ENCODE results near the gene DISC1.

The DISC1 gene

DNA sequence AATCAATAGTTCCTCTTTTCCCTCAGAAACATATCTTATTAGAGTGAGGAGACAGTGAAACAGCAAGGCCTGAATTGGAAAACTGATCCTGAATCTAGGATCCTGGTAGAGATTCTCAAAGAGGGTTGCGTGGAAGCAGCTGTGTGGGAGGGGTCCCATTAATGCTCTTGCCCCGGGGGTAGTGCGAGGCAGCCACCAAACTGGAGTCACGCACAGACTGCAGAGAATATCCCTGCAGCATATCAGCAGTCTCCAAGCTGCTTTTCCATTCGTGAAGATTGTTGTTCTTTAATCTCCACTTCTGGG, 150.1 kb downstream of the DISC1 start:
- Histone ChIP-seq H3K27me3 (ENCODE audit: low read length) (no peaks in the 10 kb centered on the region), H3F3A (ENCODE audit: insufficient read depth) (no peaks in the 10 kb centered on the region), H3K9me3 (ENCODE audit: insufficient read depth, low read length) (no peaks in the 10 kb centered on the region), H3K4me3 (ENCODE audit: insufficient read depth, low read length, poor library complexity, severe bottlenecking) (no peak overlapping the region), H3K9me2 (replicated peaks; ENCODE audit: insufficient read depth, low read length) (no peaks in the 10 kb centered on the region), H3K36me3 (ENCODE audit: low read length) (no peaks in the 10 kb centered on the region), H3K79me2 (ENCODE audit: insufficient read depth, low read length) (no peaks in the 10 kb centered on the region), H3K4me2 (ENCODE audit: low read depth, low read length, poor library complexity, severe bottlenecking) (no peak overlapping the region), H4K20me1 (ENCODE audit: low read depth, low read length) (no peaks in the 10 kb centered on the region), H3K9ac (ENCODE audit: low read length) (no peak overlapping the region), H2AFZ (ENCODE audit: low read depth, low read length, severe bottlenecking) (no peak overlapping the region), H3K27ac (ENCODE audit: low read depth, low read length) (no peak overlapping the region)
- TF ChIP-seq, protein P1, sequence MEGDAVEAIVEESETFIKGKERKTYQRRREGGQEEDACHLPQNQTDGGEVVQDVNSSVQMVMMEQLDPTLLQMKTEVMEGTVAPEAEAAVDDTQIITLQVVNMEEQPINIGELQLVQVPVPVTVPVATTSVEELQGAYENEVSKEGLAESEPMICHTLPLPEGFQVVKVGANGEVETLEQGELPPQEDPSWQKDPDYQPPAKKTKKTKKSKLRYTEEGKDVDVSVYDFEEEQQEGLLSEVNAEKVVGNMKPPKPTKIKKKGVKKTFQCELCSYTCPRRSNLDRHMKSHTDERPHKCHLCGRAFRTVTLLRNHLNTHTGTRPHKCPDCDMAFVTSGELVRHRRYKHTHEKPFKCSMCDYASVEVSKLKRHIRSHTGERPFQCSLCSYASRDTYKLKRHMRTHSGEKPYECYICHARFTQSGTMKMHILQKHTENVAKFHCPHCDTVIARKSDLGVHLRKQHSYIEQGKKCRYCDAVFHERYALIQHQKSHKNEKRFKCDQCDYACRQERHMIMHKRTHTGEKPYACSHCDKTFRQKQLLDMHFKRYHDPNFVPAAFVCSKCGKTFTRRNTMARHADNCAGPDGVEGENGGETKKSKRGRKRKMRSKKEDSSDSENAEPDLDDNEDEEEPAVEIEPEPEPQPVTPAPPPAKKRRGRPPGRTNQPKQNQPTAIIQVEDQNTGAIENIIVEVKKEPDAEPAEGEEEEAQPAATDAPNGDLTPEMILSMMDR (IDR thresholded peaks at IDR 0.05; ENCODE audit: insufficient read depth, low read length, poor library complexity, severe bottlenecking), result no peak
- TF ChIP-seq EZH2phosphoT487 (conservative IDR thresholded peaks at IDR 0.05; ENCODE audit: low read length), result no peak

DNA sequence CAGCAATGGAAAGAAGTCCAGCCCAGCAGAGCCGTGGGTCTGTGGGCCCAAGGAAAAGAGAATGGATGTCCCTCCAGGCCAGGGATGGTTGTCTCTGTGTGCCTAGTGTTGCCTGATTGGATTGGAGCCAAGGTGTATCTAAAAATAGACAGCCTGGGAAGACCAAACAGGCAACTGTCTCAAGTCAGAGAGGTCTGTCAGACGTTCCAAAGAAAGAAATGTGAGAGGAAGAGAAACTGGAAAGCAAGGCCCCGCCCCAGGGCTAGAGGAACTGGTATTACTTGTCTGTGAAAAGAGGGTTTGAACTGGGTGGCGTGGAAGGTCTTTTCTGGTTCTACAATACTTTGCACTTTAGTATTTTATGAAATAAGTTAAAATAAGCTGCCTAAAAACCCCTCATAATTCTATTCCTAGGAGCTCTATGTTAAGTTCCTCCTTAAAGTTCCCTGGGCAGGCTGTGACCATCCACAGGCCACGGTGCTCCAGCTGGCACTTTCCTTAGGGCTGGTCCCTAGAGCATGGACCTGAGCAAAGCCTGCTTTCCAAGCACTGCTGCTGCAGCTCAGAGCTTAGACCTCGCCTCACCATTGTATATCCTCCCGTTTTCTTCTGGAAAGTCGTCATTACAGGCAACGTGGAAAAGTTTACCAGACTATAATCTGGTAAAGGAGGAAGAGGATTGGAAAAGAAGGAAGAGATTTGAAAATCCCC, 151.6 kb downstream of the DISC1 start:
- Histone ChIP-seq H3K79me2 (ENCODE audit: insufficient read depth, low read length) (no peaks in the 10 kb centered on the region), H3K9ac (ENCODE audit: low read length) (no peak overlapping the region), H3F3A (ENCODE audit: insufficient read depth) (no peaks in the 10 kb centered on the region), H3K9me3 (ENCODE audit: insufficient read depth, low read length) (no peaks in the 10 kb centered on the region), H3K36me3 (ENCODE audit: low read length) (no peaks in the 10 kb centered on the region), H3K9me2 (replicated peaks; ENCODE audit: insufficient read depth, low read length) (no peaks in the 10 kb centered on the region), H3K27ac (ENCODE audit: low read depth, low read length) (no peak overlapping the region), H3K4me2 (ENCODE audit: low read depth, low read length, poor library complexity, severe bottlenecking) (no peak overlapping the region), H2AFZ (ENCODE audit: low read depth, low read length, severe bottlenecking) (no peak overlapping the region), H3K27me3 (ENCODE audit: low read length) (no peaks in the 10 kb centered on the region), H3K4me3 (ENCODE audit: insufficient read depth, low read length, poor library complexity, severe bottlenecking) (no peak overlapping the region), H4K20me1 (ENCODE audit: low read depth, low read length) (no peaks in the 10 kb centered on the region)
- TF ChIP-seq, protein P1 (IDR thresholded peaks at IDR 0.05; ENCODE audit: insufficient read depth, low read length, poor library complexity, severe bottlenecking), result no peak
- TF ChIP-seq EZH2phosphoT487 (conservative IDR thresholded peaks at IDR 0.05; ENCODE audit: low read length), result no peak

DNA sequence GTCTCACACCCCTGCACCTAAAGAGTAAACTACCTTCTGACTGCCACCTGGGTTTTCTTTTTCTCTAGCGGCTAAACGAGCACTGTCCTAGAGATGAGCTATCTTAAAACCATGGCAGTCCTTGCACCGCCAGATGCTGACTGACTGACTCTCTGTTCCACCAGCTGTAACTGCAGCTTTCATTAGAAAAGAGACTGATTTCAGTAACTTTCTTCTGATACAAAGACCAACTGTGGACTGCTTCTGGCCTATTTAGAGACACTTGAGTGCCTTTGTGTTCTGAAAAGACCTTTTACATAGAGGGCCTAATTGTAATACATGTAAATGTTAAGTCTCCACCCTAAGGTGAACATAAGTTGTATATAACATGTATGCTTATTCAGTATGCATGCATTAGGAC, 152.5 kb downstream of the DISC1 start:
- Histone ChIP-seq H3K4me3 (ENCODE audit: insufficient read depth, low read length, poor library complexity, severe bottlenecking) (no peak overlapping the region), H3K9ac (ENCODE audit: low read length) (no peak overlapping the region), H3K9me2 (replicated peaks; ENCODE audit: insufficient read depth, low read length) (no peaks in the 10 kb centered on the region), H2AFZ (ENCODE audit: low read depth, low read length, severe bottlenecking) (no peak overlapping the region), H3K27me3 (ENCODE audit: low read length) (no peaks in the 10 kb centered on the region), H3K79me2 (ENCODE audit: insufficient read depth, low read length) (no peaks in the 10 kb centered on the region), H3K4me2 (ENCODE audit: low read depth, low read length, poor library complexity, severe bottlenecking) (no peak overlapping the region), H3F3A (ENCODE audit: insufficient read depth) (no peaks in the 10 kb centered on the region), H3K36me3 (ENCODE audit: low read length) (no peaks in the 10 kb centered on the region), H3K9me3 (ENCODE audit: insufficient read depth, low read length) (no peaks in the 10 kb centered on the region), H4K20me1 (ENCODE audit: low read depth, low read length) (no peaks in the 10 kb centered on the region), H3K27ac (ENCODE audit: low read depth, low read length) (no peak overlapping the region)
- no peak for TF ChIP-seq EZH2phosphoT487 (conservative IDR thresholded peaks at IDR 0.05; ENCODE audit: low read length)
- TF ChIP-seq, protein P1 (IDR thresholded peaks at IDR 0.05; ENCODE audit: insufficient read depth, low read length, poor library complexity, severe bottlenecking), result no peak
